Measurements from ENCODE around the gene ZNF496.
"Not testable (repeated sequence)": the region's sequence is repeated elsewhere in the genome, so short reads cannot be mapped to it uniquely, and the experiment has no call there.

ZNF496 gene

DNA sequence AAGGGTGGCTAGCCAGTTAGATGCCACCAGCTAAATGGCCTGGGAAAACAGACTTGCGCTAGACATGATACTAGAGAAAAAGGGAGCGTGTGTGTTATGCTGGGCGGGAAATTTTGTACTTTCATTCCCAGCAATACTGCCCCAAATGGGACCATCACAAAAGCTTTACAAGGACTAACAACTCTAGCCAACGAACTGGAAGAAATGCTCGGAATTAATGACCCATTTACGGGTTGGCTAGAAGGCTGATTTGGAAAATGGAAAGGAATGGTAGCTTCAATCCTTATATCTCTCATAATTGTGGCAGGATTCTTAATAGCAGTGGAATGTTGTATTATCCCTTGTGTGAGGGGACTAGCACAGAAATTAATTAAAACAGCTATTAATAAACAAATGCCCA, 27.9 kb upstream of the ZNF496 start:
- in situ Hi-C loops (cut with MboI; ENCODE audit: low sequenced_read_pairs), result no loop called here

DNA sequence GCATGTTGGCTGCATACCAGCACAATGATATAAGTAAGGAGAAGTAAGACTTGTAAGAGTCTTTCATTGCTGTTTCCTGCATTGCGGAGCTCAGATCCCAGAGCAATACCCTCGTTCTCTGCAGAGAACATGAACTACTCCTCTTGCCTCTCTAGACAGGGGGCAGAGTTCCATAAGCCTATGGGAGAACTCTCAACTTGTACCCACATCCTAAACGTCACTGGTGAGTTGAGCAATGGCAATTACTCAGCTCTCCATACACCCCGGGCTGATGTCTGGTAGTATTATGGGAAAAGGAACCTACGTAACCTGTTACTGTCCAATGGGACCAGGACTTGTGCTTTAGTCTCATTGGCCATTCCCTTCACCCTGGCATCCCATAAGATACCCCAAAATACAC, 27.3 kb upstream of the ZNF496 start:
- in situ Hi-C loops (cut with MboI; ENCODE audit: low sequenced_read_pairs), result no loop called here

DNA sequence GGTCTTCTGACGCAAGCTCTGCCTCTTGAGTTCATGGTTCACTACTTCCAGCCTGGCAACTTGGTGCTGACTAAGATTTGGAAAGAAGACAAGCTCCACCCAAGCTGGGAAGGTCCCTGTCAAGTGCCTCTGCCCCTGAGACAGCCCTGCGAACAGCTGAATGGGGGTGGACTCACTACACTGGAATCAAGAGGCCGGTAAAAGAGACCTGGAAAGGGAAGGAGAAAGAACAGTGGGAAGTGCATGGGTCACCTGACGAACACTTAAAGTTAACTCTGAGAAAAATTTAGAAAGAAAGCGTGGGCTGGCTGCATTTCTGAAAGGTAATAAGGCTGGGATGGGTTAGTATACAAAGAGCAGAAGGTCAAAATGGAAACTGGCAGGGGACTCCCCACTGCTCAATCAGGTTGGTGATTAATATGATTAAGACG, 26.1 kb upstream of the ZNF496 start:
- in situ Hi-C loops (cut with MboI; ENCODE audit: low sequenced_read_pairs), result no loop called here

DNA sequence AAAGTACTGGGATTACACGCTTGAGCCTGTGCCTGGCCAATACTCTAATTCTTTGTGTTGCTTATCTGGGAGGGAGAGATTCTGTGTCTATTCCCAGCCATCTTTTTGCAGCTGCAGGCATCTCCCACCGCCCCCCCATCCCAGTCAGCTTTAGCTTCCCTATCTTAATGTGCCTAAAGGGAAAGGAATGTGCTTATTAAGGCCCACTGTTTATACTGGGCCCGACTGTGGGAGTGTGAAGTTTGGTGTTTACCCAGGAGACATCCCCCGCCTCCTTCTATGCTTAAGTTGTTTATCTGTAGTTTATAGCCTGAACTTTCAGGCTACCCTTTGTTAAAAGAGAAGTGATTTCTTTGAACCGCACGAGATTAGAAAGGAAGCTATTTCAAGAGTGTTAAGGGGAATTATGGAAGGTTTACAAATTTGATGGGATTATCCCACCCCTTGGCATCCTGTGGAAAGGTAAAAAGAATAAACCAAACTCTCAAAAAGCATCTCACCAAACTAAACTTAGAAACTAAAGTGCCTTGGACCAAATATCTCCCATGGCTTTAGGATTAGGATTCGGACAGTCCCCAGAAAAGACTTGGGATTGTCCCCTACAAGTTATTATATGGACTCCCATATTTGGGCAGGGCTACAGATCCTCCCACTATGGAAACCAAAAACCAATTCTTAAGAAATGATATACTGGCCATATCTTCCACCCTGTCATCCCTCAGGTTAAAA, 25.5 kb upstream of the ZNF496 start:
- in situ Hi-C loops (cut with MboI; ENCODE audit: low sequenced_read_pairs), result no loop called here

DNA sequence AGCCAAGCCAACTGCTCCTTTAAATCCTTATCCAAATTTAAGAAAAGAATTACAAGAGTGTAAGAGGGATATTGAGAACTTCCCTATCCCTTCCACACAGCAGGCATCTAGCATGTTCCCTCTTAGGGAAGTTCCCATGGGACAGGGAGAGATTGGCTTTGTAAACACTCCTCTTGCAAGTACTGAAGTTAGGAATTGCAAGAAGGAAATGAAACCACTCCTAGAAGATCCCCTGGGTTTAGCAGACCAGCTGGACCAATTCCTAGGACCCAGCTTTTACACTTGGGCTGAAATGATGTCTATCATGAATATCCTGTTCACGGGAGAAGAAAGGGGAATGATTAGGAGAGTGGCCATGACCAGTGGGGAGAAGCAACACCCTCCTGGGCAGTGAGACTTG, 23.5 kb upstream of the ZNF496 start:
- in situ Hi-C loops (cut with MboI; ENCODE audit: low sequenced_read_pairs), result not testable (repeated sequence)

DNA sequence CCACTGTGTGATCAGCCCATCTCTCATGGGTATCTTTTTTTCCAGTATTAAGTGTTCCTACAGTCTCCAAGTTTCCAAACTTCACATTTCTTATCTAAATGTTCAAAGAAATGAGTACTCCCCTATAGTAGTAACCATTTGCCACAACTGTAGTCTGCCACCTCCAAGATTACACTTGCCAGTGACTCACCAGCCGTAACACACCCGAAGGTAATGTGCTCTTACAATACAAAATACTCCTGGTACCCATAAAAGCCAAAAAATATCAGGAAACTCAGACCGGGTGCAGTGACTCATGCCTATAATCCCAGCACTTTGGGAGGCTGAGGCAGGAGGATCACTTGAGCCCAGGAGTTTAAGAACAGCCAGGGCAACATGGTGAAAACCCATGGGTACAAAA, 20.5 kb upstream of the ZNF496 start:
- in situ Hi-C loops (cut with MboI; ENCODE audit: low sequenced_read_pairs), result no loop called here

DNA sequence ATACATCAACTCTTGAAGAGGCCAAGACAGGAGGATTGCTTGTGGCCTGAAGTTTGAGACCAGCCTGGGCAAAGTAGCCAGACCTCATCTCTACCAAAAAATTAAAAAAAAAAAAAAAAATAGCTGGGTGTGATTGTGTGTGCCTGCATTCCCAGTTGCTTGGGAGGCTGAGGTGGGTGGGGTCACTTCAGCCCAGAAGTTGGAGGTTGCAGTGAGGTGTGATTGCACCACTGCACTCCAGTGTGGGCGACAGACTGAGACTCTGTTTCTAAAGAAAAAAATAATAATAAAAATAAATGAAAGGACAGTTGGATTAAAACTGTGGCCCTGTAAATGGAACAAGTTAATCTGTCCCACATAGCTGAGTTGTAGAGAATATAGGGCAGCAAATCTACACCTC, 18.9 kb upstream of the ZNF496 start:
- in situ Hi-C loops (cut with MboI; ENCODE audit: low sequenced_read_pairs), result no loop called here

DNA sequence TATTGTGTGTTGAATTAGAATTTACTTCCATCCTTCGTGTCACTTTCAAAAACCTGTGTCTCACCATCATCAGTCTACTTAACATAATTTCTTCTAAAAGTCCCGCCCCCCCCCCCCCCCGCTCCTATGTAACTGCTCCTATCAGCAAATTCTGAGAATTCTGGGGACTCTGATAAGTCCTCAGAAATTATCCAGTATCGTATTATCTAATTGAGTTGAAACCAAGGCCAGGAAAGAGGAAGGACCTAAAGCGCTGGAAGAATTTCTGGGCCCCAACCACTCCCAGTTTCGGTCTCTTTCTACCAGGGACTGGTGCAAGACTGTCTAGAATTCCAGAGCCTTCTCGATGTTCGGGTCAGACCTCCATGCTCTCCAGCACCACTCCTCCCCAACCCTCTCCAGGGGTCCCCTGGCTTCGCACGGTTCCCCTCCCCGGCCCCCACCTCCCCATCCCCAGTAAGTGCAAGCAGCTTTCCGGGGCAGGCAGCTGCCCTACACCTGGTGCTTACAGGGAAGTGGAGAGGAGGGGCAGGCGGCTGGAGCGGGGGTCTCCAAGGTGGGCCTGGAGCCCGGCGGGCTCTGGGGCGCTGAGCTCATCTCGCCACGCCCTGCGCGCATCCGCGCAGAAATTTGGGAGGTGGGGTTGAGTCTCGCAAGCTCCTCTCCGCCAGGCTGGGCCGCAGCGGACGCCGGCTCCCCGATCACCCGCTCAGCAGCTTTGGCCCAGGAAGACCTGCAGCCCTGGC, 16.0 kb upstream of the ZNF496 start:
- in situ Hi-C loops (cut with MboI; ENCODE audit: low sequenced_read_pairs), result no loop called here

DNA sequence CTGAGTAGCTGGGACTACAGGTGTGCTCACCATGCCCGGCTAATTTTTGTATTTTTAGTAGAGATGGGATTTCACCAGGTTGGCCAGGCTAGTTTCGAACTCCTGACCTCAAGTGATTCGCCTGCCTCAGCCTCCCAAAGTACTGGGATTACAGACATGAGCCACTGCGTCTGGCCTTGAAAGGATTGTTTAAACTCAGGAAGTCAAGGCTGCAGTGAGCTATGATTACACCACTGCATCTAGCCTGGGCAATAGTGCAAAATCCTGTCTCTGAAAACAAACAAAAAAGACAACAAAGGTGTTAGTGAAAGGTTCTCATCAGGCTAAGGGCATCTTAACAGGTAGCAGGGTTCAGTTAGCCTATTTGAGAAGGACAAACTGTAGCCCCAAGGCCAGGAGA, 14.2 kb upstream of the ZNF496 start:
- in situ Hi-C loops (cut with MboI; ENCODE audit: low sequenced_read_pairs), result no loop called here

DNA sequence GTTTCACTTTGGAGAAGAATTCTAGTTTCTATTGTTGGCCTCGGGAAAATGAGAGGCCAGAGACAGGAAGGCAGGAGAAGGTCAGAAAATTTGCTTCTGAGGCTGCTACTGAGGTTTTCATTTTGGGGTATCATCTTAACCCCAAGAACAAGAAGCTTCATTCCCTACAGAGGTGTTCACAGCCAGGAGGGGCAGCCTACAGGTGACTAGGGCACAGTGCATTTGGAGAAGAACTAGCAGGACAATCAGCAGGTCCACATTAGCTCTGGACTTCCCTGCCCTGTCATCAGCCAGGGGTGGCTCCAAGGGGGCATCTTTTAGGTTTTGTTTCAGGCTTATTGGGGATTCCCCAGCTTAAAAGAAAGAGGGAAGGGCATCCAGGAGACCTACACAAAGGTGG, 12.1 kb upstream of the ZNF496 start:
- in situ Hi-C loops (cut with MboI; ENCODE audit: low sequenced_read_pairs), result no loop called here

DNA sequence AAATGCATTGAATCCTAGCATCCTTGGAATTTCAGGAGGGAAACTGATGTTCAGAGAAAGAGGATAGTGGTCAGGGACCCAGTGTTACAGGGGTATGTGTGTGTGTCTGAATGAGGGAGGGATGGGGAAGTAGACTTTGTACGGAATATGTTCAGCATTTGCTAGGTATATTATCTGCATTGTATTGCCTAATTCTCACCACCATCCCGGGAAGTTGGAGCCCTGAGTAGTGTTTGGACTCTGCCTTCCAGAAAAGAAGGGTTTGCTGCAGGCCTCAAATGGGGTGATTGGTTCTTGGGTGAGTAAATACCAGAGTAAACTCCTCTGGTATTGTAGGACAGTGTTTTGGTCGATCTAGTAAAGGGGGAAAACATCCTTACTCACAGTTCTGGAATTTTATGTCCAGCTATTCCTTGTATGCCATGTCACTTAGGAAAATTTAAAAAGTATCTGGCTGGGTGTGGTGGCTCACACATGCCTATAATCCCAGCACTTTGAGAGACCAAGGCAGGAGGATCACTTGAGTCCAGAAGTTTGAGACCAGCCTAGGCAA, 7.1 kb upstream of the ZNF496 start:
- in situ Hi-C loops (cut with MboI; ENCODE audit: low sequenced_read_pairs), result no loop called here

DNA sequence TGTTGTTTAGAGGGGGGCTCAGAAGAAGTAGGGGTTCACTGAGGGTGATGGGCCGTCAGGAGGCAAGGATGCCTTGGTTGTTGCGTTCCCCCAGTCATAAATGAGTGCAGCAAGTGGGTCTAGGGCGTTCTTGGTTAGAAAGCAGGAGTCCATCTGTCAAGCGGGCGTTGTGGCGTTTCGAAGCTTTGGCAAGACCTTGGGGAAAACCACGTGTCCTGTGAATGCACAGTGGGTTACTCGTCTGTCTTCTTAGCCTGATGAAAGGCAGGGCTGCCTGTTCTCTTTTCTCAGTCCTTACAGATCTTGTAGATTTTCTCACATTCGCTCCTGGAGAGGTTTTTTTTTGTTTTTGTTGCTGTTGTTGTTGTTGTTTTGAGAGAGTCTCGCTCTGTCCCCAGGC, 6.3 kb upstream of the ZNF496 start:
- in situ Hi-C loops (cut with MboI; ENCODE audit: low sequenced_read_pairs), result no loop called here

DNA sequence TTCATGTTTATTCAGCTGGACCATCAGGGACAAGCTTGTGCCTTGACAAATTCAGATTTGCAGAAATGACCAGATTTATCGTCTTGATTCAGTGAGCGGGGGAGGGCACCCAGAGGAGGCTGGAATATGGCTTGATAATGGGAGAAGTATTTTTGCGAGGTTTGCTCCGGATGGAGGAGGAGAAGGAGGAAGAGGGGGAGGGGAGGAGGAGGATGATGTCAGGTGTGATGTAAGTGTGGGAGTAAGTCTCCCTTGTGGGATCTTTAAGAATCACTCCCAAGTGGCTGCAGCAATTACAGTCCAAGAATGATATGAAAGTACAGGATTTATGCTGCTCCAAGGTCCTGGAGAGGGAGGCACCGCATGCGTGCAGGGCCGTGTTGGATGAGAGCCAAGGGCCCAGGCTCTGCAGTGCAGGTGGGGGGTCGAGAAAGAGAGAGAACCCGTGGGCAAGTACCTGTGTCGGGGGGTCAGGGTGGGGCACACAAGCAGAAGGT, 5.6 kb upstream of the ZNF496 start:
- in situ Hi-C loops (cut with MboI; ENCODE audit: low sequenced_read_pairs), result no loop called here

DNA sequence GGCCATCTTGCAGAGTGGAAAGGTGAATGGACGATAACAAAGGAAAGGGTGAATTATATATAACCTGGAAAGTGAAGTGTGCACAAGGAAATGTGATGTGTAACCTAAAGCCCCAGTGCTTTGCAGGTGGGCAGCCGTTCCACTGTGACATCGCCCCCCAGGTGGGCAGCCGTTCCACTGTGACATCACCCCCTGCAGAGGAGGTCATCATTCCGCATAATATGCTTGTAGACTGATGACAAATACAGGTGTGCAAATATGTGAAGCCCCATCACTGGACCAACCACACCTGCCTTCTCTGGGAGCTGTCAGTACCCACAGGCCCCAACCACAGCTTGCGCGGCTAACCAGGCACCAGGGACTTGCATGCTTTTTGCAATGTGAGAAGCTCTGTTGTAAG, 4.7 kb upstream of the ZNF496 start:
- in situ Hi-C loops (cut with MboI; ENCODE audit: low sequenced_read_pairs), result no loop called here

DNA sequence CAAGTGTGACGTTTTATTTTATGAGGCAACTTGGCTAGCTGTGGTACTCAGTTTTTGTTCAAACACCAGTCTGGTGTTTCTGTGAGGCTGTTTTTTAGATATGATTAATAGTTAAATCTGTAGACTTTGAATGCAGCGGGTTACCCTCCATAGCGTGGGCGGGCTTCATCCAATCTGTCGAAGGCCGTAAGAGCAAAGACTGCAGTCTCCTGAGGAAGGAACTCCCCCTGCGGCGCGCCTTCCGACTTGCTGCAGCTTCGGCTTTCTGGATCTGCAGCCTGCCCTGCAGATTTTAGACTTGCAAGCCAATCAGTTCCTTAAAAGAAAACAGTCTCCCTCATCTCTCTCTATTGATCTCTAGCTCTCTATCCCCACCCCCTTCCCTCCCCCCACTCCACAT, 4.2 kb upstream of the ZNF496 start:
- in situ Hi-C loops (cut with MboI; ENCODE audit: low sequenced_read_pairs), result no loop called here

DNA sequence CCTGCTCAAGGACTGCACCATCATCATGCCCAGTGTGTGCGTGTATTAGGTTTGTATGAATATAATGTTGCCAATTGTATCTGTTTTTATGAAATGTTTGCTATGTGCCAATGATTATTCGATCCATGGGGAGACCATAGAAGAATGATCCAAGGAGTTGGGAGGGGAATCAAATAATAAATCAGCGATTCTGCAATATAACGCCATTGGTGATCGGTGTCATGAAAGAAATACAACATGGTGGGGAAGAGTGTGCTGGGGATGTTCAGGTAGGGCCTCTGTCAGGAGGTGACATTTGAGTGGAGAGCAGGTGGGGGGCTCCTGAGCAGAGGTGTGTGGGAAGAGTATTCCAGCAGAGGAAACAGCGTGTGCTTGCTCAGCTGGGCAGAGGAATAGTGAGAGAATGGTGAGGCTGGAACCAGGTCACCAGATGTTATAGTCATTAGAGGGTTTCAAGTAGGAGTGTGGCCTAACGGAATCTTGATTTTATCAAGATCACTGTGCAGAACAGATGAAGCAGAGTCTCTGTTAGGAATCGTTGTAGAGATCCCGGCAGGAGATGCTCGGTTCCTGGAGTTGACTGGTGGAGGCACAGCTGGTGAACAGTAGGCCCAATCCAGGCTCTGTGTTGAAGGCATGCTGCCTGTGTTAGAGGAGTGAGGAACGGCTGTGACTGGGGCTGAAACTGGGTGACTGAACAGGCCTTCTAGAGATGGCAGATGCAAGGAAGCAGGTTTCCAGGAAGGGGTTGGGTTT, 2.9 kb upstream of the ZNF496 start:
- in situ Hi-C loops (cut with MboI; ENCODE audit: low sequenced_read_pairs), result no loop called here

DNA sequence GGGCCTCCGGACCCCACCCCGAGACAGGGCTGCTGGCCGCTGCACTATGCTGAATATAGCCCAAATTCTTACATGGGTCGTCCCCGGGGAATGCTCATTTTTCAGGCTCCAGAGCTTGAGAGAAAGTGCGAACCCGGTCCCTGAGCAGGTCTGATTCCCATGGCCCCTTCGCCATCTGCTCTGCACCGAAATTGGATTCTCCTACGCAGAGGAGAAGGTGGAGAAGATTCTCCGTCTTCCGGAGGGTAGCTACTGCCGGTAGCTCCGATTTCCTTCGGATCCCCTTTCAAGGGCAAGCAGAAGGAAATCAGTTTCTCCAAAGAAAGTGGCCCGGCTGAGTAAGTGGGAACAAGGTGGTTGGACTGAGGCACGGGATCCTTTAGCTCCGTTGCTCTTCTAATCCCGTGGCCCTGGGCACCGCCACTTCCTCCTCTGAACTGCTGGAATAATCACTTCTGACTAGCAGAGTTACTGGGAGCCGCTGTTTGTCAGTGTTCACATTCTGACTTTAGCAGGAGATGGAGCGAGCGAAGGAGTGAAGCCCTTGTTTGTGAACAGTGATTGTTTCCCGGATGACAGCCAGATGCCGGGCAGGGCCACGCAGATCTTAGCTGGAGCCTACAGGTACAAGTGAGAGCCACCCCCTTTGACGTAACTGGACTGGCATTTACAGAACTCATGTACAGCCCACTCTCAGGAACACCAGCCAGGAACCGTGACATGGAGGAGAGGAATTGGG, 1.1 kb upstream of the ZNF496 start:
- in situ Hi-C loops (cut with MboI; ENCODE audit: low sequenced_read_pairs), result no loop called here

DNA sequence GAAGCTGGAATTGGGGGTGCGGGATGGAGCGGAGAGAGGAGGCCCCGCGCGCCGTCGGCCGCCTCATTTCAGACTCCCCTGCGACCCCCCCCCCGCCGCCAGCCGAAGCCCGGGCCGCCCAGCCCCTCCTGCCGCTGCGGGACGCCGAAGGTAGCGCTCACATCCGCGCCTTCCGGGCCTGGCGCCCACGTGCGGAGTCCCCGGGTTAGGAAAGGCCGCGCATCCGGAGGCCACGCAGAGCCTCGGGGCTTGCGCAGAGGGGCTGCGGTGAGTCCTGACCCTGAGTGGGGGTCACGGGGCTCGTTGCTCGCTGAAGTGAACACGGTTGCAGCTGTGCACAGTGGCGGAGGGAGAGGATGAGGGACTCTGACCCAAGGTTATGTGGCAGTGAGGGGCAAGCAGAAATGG, 552 bp upstream of the ZNF496 start:
- in situ Hi-C loops (cut with MboI; ENCODE audit: low sequenced_read_pairs), result no loop called here

DNA sequence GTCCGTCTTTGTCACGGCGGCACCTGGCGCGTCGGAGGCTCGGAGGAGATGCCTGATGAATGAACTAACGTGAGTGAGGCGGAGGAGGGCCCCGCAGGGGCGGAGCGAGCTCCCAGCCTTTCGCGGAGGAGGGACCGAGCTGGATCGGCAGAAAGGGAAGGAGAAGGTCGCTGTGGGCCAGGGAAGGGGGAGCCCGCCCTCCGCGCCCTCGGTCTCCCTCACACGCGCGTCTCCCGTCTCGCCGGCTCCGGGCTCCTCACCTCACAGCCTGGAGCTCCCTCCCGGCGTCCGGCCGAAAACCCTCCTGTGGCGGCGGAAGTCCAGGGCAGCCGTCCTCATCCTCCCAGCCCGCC, 519 bp downstream of the ZNF496 start:
- in situ Hi-C loops (cut with MboI; ENCODE audit: low sequenced_read_pairs), result no loop called here

DNA sequence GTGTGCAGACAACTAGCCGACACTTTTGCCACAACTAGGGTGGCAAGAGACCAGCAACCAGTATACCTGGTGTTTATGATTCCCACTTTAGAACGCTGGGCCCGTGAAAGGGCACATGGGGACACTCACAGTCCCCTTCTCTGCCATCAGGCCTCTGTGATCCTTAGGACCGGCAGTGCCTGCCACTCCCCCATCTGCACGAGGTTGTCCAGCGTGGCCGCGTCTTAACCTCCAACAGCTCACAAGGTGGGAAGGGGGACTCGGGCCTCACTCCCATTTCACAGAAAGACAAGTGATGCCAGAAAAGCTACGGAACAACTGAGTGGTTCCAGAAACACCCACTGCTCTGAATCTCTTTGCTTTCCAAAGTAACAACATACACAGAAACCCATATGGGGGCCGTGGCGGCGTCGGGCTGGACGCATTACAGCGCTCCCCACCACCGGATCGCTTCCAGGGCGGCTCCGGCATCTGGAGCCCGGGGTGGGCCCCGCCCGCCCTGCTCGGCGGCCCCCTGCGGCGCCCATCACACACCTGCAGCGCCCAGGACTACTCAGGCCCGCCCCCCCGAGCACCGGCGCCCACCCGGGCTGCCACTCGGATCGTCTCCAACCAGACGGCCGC, 1.0 kb downstream of the ZNF496 start:
- in situ Hi-C loops (cut with MboI; ENCODE audit: low sequenced_read_pairs), result no loop called here

All from HL-60/S4 treated with retinoic acid at 250 ng/mL for 4 days and 3 days (cell line).